NOMO-1 treated with DMSO at 0.1 percent for 48 hours (cell line): Measurements from ENCODE around the gene ZNF32.
A peak's percentile ranks its signal among the peaks of the same experiment; 100 is the strongest.

Experiments
- DNase-seq: peaks from one replicate; lab custom pipeline; 2025; ENCODE audit not compliant: unreplicated experiment; lab: John Stamatoyannopoulos, UW

ZNF32 gene

DNA sequence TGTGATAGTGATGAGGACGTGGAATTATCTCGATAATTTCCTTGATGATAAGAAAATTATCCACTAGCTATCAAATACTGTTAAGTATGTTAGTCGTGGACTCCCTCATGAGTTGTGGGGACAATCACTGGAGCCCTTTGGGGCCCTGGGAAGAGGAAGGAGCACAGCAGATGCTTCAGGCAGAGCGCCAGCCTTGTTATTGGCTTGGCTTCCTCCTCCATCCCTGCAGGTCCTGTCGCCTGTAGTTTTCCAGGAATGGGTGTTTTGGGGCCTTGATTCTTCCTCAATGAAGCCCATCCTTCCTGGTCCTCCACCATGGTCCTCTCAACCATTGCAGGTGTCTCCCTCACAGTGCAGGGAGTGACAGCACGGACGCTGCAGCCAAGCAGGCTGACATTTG lies 32.5 kb upstream of the ZNF32 start:
- no peak for DNase-seq

DNA sequence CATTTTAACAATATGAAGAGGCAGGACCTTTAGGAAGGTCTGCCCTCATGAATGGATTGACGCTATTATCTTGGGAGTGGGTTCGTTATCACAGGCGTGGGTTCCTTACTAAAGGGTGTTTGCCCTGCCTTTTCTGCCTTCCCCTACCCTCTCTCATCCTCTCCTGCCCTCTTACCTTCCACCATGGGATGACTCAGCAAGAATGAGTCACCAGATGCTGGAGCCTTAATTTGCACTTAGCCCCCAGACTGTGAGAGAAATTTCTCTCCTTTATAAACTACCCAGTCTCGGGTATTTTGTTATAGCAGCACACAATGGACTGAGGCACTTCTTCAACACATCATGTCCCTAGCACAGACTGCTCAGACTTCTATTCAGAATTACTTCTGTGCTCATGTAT lies 31.4 kb upstream of the ZNF32 start:
- no peak for DNase-seq

DNA sequence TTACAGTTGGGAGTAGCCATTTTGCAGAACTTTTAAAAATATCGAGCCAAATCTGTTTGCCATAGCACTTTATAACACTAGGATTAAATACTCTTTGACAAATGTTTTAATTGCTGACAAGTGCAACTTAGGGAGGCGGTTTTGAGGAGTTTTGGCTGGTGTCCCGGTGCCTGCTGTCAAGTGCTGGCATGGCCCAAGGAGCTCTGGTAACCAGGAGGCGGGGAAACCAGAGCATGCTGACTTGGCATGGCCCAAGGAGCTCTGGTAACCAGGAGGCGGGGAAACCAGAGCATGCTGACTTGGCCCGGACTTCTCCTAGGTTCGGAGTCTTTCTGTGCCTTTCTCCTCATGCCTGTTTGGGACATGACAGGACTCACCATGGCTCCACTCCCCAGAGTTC lies 30.8 kb upstream of the ZNF32 start:
- no peak for DNase-seq

DNA sequence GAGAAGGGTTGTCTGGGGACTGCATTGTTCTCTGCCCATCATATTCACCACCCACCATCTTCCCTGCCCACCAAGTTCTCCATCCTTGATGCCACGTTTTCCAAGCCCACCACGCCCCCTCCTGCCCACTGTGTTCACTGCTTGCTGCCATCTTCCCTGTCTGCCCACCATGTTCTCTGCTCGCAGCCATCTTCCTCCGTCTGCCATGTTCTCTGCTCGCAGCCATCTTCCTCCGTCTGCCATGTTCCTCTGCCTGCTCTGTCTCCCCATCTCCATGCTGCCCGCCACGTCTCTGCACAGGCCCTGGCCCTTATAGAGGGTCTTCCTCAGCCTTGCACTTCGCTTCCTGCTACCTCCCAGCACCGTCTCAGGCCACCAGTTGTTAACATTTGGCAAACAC lies 30.0 kb upstream of the ZNF32 start:
- no peak for DNase-seq

DNA sequence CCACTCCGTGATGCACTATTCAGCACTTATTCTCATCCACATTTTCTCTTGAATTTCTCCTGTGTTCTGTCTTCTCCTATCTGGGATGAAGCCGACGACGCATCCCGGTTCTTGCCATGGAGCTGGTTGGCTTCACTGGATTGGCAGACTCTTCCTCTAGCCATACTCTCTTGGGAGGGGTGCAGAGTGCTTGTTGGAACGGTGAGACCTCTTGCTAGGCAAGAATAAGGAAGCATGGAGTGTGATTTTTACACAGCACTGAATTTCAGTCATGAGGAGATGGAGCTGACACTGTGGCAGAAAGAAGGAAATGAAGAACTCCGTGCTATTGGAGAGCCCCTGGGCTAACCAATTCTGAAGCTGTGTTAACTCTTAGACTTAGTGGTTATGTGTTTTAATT lies 28.2 kb upstream of the ZNF32 start:
- DNase-seq, result no peak

DNA sequence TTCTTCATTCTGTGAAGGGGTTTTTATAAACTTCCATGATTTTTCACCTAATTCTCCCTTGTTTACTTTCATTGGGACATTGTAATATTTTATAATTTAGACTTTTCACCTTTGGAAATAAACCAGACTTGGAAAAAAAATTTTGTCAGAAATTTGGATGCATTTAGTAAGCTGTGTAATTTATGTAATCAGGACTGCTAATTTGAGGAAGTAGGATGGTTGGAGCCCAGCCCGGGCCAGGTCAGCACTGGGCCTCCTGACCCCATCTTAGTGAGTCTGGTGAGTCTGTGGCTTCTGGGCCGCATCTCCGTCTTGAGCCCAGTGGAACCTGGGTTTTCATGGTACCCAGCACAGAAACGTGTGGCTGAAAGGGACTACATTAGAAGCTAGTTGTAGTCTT lies 27.6 kb upstream of the ZNF32 start:
- no peak for DNase-seq

DNA sequence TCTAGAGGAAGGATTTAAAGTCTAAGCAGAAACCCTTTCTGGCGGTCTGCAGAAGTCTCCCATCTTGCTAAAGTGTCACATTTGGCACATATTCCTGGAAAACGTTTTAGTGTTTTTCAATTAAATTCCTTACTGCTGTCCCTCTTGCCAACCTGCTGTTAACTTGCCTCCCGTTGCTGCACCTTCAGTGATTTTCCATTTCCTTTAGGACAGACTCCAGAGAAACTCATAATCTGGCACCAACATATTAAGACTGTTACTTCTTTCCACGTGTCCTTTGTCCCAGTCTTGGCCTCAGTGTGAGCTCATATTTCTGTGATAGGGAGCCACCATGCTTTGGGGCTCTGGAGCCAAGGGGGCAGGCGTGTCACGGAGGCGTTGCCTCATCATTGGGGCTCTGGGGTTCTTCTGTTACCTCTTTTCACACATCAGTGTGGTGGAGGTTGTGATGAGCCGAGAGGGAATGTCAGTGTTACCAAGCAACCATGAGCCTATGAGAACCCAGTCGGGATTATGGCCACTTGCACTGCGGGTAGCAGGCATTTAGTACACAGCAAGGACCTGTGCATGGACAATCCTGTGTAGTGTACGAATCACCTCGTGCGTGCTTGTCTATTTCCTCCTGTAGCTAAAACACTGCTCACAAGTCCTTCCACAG lies 26.0 kb upstream of the ZNF32 start:
- no peak for DNase-seq

DNA sequence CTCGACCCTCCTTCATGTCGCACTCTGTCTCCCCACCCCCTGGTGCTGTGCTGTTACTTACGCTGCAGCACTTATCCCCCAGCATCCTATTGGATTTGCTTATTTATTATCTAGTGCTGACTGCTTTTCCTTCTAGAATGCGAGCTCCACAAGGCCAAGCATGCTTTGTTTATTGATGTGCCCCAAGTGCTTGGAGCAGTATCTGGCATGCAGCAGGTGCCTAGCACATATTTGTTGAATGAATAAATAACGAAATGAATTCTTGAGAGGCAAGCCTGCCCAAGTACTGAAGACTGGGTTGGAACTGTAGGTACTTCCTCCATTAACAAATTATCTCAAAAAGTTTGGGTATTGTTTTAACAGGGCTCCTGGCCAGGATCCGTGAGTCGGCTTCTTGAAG lies 24.8 kb upstream of the ZNF32 start:
- no peak for DNase-seq

DNA sequence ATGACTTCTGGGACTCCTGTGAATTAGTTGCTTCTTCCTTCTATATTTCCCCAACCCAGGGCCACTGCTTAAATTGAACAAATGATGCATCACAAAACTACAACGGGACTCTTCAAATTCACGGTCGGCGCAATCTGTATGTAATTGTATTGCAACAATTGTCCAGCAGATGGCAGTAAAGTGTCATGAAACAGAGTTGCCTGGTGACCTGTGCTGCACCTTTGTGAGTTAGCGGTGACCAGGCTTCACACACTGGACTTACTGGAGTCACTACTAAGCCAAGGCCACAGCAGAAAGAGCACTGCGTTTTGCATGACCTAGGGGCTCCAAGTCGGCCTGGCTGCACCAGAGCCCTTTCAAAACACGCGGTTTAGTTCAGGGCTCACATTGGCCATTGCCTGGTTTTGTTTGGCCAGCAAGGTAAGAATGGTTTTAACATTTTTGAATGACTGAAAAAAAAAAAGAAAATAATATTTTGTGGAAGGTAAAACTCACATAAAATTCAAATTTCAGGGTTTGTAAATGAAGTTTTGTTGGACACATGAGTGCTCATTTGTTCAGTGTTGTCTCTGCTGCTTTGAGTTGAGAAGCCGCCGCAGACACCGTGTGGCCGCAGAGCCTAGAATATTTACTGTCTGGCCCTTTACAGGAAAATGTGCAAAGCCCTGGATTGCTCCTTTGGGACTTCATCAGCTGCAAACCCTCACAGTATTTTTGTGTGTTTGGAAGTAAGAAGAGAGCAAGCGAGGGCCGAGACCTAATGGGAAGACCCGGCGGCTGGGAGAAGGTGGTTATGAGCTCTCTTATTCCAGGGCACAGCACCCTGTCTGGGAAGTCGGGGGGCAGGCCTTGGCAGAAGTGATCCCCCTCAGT lies 23.2 kb upstream of the ZNF32 start:
- peak; percentile 36 for DNase-seq

DNA sequence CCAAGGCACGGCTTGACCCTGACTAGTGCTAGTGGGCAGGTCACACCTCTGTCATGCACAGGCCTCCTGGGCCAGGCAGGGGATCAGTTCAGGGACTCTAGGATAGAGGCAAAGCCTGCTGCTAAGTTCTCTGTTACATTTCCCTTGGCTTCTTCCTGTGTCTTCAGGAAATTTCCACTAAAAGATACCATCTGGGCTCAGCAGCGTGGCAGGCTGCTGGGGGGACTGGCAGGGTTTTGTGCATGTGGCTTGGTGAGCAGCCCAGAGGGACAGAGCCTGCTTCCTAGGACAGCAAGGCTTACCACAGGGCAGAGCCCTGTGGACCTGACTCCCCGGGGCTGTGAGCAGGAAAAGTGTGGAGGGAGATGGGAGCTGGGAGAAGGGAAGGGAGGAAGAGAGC lies 20.7 kb upstream of the ZNF32 start:
- no peak for DNase-seq

DNA sequence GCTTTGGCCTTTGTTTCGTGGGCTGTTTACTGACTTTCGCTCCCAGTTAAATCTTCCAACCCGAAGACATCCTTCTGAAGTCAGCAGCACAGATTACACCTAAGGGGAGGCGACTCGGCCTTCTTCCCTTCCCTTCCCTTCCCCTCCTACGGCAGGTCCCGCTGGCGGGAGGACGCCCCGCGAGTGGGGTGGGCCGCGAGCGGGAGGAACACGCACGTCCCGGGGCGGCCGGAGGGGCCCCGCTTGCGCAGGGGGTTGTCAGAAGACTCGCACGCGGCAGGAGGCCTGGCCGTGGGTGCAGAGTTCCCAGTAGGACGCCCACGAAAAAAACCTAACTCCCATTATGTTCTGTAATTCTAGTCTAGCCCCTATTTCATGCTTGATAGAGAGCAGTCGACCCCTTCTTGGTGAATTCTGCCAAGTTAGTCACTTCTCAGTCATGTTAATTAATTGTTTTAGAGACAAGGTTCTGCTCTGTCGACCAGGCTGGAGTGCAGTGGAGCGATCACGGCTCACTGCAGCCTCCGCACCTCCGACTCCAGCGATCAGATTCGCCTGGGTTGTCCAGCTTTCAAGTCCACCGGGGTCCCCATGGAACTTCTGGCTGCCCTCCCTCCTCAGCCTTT lies 19.2 kb upstream of the ZNF32 start:
- no peak for DNase-seq

DNA sequence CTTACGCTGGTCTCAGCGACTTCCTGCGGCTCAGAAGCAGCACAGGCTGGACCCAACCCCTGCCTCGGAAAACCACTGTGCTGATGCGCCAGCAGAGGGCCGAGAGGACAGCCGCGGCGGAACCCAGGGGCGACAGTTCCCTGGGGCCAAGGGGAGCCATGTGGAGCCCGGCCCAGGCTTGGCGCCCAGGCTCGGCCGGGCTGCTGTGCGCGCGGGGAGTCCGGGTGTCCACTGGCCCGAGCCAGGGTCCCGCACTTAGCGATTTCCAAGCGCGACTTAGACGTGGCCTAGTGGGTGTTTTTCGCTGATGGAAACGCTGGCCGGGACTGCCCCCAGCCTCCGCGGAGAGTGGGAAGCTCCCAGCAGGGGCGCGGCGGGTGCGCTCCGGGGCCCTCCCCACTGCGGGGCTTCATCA lies 18.6 kb upstream of the ZNF32 start:
- DNase-seq, result no peak

DNA sequence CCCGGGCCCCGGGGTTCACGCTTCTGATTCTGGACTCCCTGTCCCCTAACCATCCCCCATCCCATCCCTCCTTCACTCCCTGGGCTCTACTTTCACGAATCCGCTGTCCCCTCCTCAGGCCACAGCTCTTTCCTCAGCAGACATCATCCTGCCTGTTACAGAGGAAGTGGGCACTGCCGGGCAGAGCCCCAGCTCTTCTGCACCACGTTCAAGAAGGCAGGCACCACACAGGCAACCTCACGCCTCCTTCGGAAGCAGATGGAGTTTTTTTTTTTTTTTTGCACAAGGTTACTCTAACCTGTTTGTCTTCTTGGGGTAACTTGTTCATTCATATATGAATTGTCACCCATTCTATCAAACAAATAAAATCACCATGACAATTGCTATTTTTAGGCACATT lies 17.9 kb upstream of the ZNF32 start:
- no peak for DNase-seq

DNA sequence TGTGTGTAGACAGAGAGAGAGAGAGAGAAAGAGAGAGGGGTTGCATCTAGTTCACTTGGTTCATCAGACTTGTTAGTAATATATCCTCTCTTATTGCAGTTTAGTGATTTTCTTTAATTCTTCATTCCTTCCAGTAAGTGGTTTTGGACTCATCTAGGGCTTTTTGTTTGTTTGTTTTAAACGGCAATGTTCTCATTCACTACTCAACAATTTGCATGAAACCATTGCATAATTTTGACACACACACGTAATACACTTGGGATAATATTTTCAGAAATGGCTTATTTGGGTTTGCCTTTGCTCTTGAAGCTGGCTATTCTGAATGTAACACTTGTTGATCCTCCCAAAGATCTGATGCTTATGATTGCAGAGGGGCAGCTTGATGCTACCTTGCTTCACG lies 16.4 kb upstream of the ZNF32 start:
- DNase-seq, result no peak

DNA sequence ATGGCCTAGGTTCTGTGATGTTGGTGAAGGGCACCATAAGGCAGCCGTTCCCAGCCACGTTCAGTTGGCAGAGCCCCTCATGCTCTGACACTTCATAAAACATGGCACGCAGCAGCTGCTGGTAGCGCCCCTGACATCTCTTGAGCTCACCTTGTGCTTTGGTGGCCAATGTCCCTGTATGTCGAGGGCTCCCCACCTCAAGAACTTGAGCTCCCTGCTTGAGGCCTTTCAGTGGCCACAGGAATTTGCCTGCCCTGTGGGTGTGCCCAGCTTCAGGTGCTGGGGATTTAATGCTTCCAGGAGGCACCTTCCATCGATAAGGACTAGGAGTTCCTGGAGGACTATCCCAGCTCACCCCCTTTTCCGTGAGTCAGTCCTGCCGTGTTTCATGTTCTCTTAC lies 9.5 kb upstream of the ZNF32 start:
- no peak for DNase-seq

DNA sequence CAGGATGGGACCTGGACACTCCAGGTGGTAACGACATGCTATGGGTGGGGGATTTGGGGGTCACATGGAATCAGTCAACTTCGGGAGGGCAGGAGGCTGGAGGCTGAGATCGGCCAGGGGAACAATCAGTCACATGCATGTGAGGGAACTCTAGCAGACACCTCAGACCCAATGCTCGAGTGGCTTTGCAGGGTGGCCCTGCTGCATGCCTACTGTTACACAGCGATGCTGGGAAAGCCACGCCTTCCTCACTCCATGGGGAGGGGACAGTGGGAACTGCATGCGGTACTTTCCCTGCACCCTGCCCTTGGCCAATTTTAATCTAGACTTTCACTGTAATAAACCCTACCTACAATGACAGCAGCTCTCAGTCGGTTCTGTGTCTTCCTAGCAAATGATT lies 6.6 kb upstream of the ZNF32 start:
- DNase-seq, result no peak

DNA sequence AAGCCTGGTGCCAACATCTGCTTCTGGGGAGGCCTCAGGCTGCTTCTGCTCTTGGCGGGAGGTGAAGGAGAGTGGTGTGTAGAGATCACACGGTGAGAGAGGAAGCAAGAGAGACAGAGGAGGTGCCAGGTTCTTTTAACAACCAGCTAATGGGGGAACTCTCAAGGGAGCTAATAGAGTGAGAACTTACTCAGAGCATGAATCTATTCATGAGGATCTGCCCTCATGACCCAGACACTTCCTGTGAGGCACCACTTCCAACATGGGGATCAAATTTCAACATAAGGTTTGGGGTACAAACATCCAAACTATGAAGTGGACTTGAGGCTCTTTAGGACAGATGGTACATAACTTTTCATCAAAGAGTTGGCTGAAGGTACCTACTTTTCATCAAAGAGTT lies 5.1 kb upstream of the ZNF32 start:
- DNase-seq, result no peak

DNA sequence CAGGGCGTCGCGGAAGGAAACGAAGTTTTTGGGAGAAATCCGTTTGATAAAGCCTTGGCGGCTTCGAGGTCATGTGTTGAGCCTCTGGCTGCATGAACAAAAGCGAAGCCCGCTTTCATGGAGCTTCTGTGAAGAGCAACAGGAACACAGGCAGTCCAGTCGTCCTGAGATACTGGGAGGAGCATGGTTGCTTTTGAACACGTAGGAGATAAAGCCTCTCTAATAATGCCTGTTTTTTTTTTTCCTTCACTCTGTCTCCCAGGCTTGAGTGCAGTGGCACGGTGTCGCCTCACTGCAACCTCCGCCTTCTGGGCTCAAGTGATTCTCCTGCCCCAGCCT lies 473 bp upstream of the ZNF32 start:
- DNase-seq, result no peak

DNA sequence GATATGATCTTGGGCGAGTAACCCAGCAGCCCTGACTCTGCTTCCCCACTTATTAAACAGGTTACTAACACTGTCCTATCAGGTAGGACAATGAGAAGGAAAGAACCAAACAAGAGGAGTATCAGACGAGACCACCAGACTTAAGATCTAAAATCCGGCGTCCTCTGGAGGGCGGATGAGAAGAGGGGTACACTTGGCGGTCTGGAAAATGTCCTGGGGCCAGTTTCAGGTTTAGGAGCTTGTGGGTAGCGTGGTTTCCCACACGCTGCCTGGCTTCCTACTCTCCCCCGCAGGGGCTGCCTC lies 635 bp downstream of the ZNF32 start:
- DNase-seq, result no peak

DNA sequence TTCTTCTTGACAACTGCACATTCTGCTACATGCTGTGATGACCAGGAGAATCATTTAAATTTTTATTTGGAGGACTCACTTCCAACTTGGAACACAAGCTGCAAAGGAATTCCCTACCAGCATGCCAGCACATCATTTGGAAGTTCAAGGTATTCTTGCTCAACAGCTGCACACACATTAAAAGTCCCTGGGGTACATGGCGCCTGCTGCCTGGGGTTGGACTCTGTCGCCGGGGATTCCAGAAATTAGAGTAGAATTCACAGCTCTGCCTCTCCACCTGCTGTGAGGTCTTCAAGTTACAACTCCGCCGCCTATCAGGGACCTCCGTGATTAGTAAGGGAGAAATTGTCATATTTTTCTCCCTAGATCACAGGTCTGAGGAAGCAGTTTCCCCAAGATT lies 1.1 kb downstream of the ZNF32 start:
- DNase-seq, result no peak

DNA sequence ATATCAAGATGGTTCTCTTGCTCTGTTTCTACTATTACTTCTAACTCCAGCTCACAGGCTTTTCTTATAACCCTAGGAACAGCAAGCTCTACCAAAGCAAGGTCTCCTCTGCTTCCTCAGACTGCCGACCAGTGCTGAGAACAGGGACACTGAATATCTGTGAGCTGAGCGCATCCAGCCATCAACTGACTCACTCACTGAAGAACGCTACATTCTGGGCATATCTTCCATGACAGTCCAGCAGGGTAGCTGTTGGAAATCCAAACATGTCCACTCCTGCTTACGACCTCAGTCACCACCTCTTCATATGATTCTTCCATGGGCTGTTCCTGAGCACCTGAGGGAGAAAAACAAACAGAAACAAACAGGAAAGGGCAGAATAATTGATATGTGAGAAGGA lies 2.8 kb downstream of the ZNF32 start:
- DNase-seq, result no peak

DNA sequence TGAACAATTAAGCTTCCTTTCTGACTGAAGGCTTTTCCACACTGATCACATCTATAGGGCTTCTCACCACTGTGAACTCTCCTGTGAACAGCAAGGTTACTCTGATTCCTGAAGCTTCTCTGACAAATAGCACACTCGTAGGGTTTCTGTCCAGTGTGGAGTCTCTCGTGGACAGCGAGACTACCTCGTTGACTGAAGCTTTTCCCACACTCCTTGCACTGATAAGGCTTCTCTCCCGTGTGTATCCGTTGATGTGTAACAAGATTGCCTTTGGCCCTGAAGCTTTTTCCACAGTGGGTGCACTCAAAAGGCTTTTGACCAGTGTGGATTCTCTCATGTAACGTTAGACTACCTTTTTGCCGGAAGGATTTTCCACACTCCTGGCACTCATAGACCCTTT lies 4.4 kb downstream of the ZNF32 start:
- DNase-seq, result no peak

DNA sequence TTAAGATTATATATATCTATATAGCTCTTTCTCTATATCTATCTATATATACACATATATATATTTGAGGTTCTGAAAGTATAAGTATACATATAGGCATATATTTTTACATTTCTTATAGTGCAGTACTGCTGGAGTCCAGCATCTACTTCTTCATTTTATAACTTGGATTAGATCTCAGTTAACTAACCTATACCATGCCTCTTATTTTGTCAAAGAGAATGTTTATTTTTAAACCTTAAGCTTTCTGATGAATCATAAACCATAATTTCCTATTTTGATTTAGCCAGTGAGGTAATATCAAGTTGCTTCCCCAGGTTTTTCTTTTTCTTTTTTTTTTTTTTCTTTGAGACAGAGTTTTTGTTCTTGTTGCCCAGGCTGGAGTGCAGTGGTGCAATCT lies 8.1 kb downstream of the ZNF32 start:
- no peak for DNase-seq
